Fibroblast of pulmonary artery (primary cell): Measurements from ENCODE around the gene C1QTNF9B.

Source experiments
- DNase-seq: peaks from one replicate; pipeline ENCODE4 v3.0.0-alpha.2; 2010; ENCODE audit warnings: low read depth
- H3K4me3 ChIP-seq: replicated peaks from 2 replicates; pipeline ENCODE4 v1.5.1; 2011; ENCODE audit warnings: low read depth, mild to moderate bottlenecking, control low read depth, low read length, moderate library complexity
- CTCF ChIP-seq: IDR thresholded peaks from 2 replicates; pipeline ENCODE4 v1.5.1; 2011; ENCODE audit warnings: mild to moderate bottlenecking, control low read depth, low read length, inconsistent platforms; ENCODE audit errors: missing control alignments

Gene C1QTNF9B

GRCh38 chr13:23848019-23848418 lies 49.3 kb downstream of the C1QTNF9B start:
- no peak overlapping the region for H3K4me3 ChIP-seq
- TF ChIP-seq CTCF, result no peak
- no peak for DNase-seq

- no peak for DNase-seq
- no peak overlapping the region for H3K4me3 ChIP-seq
- TF ChIP-seq CTCF, result no peak
These were observed 49.8 kb downstream of the C1QTNF9B start for GRCh38 chr13:23847497-23847896.

- no peak for DNase-seq
- no peak for TF ChIP-seq CTCF
- H3K4me3 ChIP-seq, result no peak overlapping the region
These were observed 52.1 kb downstream of the C1QTNF9B start for GRCh38 chr13:23845105-23845725.

- DNase-seq, result no peak
- H3K4me3 ChIP-seq, result no peak overlapping the region
- TF ChIP-seq CTCF, result no peak
These were observed 53.2 kb downstream of the C1QTNF9B start for GRCh38 chr13:23844132-23844531.

GRCh38 chr13:23843436-23843835 lies 53.9 kb downstream of the C1QTNF9B start:
- H3K4me3 ChIP-seq, result no peak overlapping the region
- TF ChIP-seq CTCF, result no peak
- no peak for DNase-seq

- TF ChIP-seq CTCF, result no peak
- DNase-seq, result no peak
- H3K4me3 ChIP-seq, result no peak overlapping the region
These were observed 54.9 kb downstream of the C1QTNF9B start for GRCh38 chr13:23842406-23842805.
